ENCODE results near the gene CLIP1.

- no peak for TF ChIP-seq GATA3 (IDR thresholded peaks at IDR 0.05; ENCODE audit: low read depth, low read length)
- TF ChIP-seq GATA2 (IDR thresholded peaks at IDR 0.05; ENCODE audit: low read depth, low read length), result no peak
These were observed 110.8 kb downstream of the CLIP1 start for GRCh38 chr12:122311696-122312095.
